ENCODE measurements around the gene PHF20.
A peak's percentile ranks its signal among the peaks of the same experiment; 100 is the strongest.
"Not testable (repeated sequence)": the region's sequence is repeated elsewhere in the genome, so short reads cannot be mapped to it uniquely, and the experiment has no call there.

The PHF20 gene

DNA sequence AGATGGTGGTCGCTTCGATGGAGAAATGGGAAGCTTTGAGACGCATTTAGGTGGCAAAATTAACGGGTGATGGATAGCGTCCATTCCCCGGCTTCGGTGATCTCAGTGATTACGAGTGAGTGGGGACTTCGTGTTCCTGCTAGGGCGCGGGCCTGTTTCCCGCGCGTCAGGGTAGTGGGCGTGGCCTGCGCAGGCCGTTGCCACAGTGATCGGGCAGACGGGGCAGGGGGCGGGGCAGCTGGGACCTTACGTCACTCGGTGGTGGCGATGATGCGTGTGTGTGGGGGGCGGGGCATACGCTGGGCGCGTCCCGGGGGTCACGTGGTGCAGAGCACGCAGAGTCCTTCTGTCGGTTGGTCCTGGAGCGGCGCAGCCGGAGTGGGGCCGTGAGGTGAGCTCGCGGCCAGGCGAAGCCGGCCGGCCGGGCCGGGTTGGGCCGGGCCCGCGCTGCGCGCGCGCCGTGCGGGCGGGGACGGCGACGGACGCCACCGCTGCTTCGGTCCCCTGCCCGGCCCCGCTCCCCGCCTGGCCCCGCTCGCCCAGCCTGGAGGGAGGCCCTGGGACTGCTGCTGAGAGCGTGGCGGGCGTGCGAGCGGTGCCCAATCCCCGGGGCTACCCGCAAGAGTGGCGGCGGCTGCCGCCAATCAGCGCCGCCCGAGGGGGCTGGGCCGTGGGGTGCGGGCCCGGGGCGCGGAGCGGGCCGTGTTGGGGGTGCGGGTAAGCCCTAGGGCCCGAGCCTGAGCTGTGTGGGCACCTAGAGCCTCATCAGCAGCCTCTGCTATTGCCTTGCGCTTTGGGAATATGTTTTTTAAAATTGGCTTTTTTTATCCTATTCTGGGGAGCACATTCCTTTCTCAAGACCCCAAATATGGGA is at the start of gene PHF20:
PHF20 (plus strand) TSS at position 327 of the 874 bp plus-strand sequence. CDS start 29,508 bp downstream, outside the sequence.
- no peak for TF ChIP-seq CTCF (IDR thresholded peaks at IDR 0.05; ENCODE audit: low read length, missing control alignments)
- peak; percentile 99 for DNase-seq (ENCODE audit: low read depth)
- peak within 1 kb of the TSS; percentile 91 for H3K4me3 ChIP-seq (replicated peaks; ENCODE audit: low read depth, low read length)

- not testable (repeated sequence) for H3K4me3 ChIP-seq (replicated peaks; ENCODE audit: low read depth, low read length); DNase-seq (ENCODE audit: low read depth)
These were observed 48.6 kb upstream of the PHF20 start for GRCh38 chr20:35723275-35723639.

DNA sequence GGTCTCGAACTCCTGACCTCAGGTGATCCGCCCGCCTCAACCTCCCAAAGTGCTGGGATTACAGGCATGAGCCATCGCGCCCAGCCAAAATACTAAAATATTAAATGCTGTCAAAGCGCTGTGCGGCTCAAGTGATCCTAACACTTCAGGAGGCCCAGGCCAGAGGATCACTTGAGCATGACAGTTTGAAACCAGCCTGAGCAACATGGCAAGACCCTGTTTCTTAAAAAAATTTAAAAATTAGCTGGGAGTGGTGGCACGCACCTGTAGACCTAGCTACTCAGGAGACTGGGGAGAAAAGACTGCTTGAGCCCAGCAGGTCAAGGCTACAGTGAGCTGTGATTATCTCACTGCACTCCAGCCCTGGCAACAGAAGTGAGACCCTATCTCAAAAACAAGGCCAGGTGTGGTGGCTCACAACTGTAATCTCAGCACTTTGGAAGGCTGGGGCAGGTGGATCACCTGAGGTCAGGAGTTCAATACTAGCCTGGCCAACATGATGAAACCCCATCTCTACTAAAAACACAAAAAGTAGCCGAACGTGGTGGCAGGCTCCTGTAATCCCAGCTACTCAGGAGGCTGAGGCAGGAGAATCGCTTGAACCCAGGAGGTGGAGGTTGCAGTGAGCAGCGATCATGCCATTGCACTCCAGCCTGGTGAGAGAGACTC is 48.0 kb upstream of the PHF20 start:
- H3K4me3 ChIP-seq (replicated peaks; ENCODE audit: low read depth, low read length); DNase-seq (ENCODE audit: low read depth): not testable (repeated sequence)

DNA sequence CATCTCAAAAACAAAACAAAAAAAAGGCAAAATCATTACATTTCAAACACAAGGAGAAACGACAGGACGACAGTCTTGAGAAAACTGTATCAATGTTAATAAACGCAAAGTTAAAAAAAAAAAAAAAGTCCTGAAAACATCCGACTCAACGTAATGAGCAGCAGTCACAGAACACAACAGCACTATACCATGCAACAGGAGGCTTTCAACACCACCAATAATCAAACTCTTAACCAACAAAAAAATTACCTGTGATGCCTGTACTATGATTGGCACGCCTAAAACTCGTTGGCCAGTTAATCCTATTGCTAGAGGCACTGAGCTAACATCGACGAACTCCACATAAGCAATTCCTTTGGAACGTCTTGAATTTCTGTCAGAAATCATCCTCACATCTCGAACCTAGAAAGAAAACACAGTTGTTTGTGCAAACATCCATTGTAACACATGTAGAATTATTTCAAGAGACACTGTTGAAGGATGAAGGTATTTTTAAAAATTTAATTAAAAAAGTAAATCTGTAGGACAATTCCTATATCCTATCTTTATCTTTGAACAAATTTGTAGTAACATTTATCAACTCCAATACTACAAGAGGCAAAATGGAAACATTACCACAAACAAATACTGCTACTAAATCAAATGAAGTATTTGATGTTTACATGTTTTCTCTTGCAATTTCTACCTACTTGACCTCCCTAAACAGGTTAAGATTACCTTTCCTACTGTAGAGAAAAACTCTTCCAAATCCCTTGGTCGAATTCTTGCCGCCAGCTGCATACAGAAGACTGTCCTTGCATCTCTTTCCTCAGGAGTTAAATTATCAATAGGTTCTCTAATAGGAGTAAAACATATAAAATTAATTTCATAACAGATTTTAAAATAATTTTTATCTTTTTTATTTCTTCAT is 47.2 kb upstream of the PHF20 start:
- H3K4me3 ChIP-seq (replicated peaks; ENCODE audit: low read depth, low read length) = no peak overlapping the region
- TF ChIP-seq CTCF (IDR thresholded peaks at IDR 0.05; ENCODE audit: low read length, missing control alignments) = no peak
- no peak for DNase-seq (ENCODE audit: low read depth)

- DNase-seq (ENCODE audit: low read depth) = no peak
- no peak overlapping the region for H3K4me3 ChIP-seq (replicated peaks; ENCODE audit: low read depth, low read length)
- no peak for TF ChIP-seq CTCF (IDR thresholded peaks at IDR 0.05; ENCODE audit: low read length, missing control alignments)
These were observed 44.7 kb upstream of the PHF20 start for GRCh38 chr20:35726842-35727711.

DNA sequence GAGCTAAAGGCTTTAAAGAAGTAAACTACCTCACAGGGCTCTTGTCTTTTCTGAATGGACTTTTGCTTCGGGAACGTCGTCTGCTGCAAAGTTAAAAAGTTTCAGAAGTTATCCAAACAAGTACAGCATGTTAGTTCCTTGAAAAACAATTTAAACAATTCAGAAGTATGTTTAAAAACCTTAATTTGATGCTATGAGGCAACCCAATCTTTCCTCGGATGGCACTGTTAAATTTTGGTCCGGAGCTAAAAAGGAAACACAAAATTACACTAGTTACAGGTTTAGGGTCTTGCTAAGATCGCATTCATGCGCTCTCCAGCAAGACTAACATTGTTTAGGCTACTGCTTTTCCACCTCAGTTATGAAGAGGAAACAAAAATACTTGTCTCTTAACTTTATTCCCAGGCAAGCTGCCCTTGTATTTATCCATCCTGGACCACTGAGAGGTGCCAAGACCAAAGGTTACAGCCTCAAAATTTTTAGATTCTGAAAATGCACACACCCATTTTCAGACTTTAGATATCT is 42.5 kb upstream of the PHF20 start:
- H3K4me3 ChIP-seq (replicated peaks; ENCODE audit: low read depth, low read length) = no peak overlapping the region
- no peak for DNase-seq (ENCODE audit: low read depth)
- no peak for TF ChIP-seq CTCF (IDR thresholded peaks at IDR 0.05; ENCODE audit: low read length, missing control alignments)
